PFSK-1 (cell line): ENCODE data around the gene MAD2L1BP.
A peak's percentile ranks its signal among the peaks of the same experiment; 100 is the strongest.

ENCODE experiments used
- FOXP2 ChIP-seq: optimal IDR thresholded peaks from 2 replicates; pipeline ENCODE3; 2011; ENCODE audit warnings: borderline replicate concordance, control low read depth, inconsistent platforms; ENCODE audit not compliant: insufficient read depth; ENCODE audit errors: extremely low read length, extremely low read depth
- POLR2AphosphoS5 ChIP-seq: IDR thresholded peaks from 2 replicates; pipeline ENCODE4 v1.6.1; 2012; ENCODE audit warnings: low read depth, mild to moderate bottlenecking, control low read depth, low read length, moderate library complexity
- SIN3A ChIP-seq: IDR thresholded peaks from 2 replicates; pipeline ENCODE4 v1.6.1; 2012; ENCODE audit warnings: mild to moderate bottlenecking, low read length, moderate library complexity, borderline replicate concordance; ENCODE audit not compliant: insufficient read depth
- TAF1 ChIP-seq: IDR thresholded peaks from 2 replicates; pipeline ENCODE4 v1.6.1; 2012; ENCODE audit warnings: low read length, control low read depth, borderline replicate concordance; ENCODE audit not compliant: insufficient read depth
- TF ChIP-seq, protein P1 (sequence below), 2 experiments: IDR thresholded peaks; 2 replicates each; pipeline versions ENCODE4 v1.6.1 to v1.8.0; 2011 to 2012; ENCODE audit warnings: low read depth in 2 of 2, low read length in 2 of 2, control low read depth in 1 of 2, inconsistent platforms in 1 of 2, mild to moderate bottlenecking in 1 of 2, moderate library complexity in 1 of 2; ENCODE audit not compliant: insufficient read depth in 1 of 2

Gene MAD2L1BP

DNA sequence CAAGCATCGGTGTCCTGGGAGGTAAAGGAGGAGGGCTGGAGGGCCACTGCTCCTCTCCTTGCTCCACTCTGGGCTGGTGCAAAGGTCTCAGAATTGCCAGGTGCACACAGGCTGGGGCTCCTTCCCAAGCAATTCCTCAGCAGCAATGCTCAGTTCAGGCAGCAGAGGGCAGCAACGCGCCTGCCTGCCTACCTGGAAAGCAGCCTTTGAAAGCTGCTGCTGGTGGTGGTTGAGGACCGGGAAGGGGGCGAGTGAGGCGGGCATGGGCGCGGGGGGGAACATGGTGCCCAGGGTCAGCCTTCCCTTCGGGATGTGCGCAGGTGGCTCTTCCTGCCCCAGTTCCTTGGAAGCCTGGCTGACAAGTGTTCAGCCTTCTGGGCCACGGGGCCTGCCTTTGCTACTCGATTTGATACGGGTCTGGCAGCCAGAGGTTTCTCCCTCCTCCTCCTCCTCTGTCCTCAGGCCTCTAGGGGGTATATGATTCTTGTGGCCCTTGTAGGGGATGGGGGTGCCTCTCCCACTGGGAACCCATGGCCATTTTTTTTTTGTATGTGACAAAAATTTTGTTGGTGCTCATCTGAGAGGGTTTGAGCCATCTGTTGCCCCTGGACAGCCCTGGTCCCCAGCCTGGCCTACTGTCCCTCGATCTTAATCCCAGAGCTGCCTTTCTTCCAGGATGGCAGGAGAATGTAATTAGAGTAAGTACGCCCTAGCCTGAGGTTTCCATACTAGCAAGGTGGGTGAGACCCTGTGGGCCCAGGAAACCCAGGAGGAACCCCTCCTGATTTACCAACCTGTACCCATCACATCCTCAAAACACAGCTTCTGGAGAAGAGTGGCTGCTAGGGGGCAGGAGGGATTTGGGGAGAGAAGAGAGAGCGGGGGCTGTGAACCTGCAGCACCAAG lies 31.9 kb downstream of the MAD2L1BP start:
- peak; percentile 33; the same call in 1 of the 2 replicates for TF ChIP-seq POLR2AphosphoS5
- no peak for TF ChIP-seq FOXP2

DNA sequence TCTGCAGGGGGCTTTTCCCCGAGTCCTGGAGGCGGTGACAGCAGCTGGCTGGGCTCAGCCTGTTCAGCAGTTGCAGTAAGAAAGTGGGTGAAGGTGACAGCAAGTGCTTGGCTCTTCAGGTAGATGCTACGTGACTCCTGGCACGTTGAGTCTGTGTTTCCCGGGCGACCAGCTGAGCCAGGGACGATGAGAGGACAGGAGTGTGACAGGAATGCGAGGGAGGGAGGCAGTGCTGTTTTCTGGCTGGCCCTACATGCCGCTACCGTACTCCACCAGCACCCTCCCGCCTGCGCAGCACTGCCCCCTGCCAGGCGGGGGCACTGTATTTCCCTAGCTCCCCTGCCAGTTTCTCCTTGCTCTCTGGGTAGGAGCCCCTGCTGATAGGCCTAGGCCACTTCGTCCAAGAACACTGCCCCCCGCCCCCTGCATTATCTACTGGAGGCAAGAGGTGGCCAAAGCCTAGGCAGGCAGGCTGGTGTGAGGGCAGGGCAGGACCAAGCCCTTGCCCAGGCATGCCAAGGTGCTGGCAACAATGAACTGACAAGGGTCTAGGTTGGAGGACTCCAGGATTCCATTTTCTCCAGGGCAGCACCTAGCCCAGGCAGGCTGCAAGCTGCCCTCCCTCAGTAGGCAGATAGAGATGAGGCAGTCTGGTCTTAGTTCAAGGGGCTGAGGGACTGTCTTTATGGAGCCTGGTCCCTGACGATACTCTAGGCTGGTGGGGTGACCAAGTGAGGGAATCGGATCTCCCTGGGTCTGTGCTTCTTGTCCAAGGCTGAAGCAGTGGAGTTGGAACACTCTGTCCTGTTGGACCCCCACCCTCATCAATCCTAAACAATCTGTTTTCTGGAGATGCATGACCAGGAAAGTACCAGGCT lies 32.8 kb downstream of the MAD2L1BP start:
- TF ChIP-seq TAF1 = no peak
- TF ChIP-seq FOXP2 = no peak
- TF ChIP-seq, protein P1, sequence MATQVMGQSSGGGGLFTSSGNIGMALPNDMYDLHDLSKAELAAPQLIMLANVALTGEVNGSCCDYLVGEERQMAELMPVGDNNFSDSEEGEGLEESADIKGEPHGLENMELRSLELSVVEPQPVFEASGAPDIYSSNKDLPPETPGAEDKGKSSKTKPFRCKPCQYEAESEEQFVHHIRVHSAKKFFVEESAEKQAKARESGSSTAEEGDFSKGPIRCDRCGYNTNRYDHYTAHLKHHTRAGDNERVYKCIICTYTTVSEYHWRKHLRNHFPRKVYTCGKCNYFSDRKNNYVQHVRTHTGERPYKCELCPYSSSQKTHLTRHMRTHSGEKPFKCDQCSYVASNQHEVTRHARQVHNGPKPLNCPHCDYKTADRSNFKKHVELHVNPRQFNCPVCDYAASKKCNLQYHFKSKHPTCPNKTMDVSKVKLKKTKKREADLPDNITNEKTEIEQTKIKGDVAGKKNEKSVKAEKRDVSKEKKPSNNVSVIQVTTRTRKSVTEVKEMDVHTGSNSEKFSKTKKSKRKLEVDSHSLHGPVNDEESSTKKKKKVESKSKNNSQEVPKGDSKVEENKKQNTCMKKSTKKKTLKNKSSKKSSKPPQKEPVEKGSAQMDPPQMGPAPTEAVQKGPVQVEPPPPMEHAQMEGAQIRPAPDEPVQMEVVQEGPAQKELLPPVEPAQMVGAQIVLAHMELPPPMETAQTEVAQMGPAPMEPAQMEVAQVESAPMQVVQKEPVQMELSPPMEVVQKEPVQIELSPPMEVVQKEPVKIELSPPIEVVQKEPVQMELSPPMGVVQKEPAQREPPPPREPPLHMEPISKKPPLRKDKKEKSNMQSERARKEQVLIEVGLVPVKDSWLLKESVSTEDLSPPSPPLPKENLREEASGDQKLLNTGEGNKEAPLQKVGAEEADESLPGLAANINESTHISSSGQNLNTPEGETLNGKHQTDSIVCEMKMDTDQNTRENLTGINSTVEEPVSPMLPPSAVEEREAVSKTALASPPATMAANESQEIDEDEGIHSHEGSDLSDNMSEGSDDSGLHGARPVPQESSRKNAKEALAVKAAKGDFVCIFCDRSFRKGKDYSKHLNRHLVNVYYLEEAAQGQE (IDR thresholded peaks at IDR 0.05; ENCODE audit: insufficient read depth in 1 of 2, low read depth in 2 of 2, low read length in 2 of 2) = no peak
- TF ChIP-seq SIN3A = 0 out of 2 replicates have a peak, but pooled peaks have one; percentile 16
- TF ChIP-seq POLR2AphosphoS5 = peak; percentile 43; the same call in 1 of the 2 replicates

DNA sequence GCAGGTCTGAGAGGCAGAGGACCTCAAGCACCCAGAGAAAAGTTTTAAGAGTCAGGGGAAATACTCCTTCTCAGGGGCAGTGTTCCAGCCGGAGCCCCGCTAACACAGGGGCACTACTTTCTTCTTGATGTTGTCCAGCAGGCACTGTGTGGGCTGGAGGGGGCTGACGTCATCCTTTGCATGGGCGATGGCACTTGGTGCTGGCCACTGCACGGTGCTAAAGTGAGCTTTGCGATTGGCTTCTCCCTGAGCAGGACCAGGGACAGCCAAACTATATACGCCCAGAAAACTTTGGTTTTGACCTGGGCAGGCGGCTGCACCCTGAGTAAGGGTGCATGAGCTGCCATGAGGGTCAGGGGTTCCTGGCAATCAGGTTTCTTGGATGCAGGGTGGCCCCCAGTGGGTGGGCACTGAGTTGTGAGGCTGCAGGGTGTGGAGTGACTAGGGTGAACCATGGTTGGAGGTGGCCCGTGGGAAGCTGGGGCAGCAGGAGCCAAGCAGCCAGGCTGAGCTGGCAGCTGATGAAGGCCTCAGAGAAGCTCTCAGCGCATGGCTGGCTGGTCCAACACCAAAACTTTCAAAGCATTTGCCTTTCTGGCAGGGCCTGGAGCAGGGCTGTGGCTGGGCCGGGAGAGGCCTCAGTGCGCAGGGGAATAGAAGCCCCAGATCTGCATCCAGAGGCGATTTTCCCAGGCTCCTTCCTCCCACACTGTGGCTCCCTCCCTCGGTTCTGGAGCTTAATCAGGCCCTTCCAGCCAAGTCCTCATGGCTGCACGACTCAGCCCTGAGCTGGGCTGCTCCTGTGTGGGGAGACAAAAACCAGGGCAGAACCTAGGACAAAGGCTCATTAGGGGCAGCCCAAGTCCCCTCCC lies 33.6 kb downstream of the MAD2L1BP start:
- no peak for TF ChIP-seq POLR2AphosphoS5
- TF ChIP-seq SIN3A = no peak
- TF ChIP-seq, protein P1 (IDR thresholded peaks at IDR 0.05; ENCODE audit: insufficient read depth in 1 of 2, low read depth in 2 of 2, low read length in 2 of 2) = no peak
- TF ChIP-seq FOXP2 = no peak
- no peak for TF ChIP-seq TAF1

DNA sequence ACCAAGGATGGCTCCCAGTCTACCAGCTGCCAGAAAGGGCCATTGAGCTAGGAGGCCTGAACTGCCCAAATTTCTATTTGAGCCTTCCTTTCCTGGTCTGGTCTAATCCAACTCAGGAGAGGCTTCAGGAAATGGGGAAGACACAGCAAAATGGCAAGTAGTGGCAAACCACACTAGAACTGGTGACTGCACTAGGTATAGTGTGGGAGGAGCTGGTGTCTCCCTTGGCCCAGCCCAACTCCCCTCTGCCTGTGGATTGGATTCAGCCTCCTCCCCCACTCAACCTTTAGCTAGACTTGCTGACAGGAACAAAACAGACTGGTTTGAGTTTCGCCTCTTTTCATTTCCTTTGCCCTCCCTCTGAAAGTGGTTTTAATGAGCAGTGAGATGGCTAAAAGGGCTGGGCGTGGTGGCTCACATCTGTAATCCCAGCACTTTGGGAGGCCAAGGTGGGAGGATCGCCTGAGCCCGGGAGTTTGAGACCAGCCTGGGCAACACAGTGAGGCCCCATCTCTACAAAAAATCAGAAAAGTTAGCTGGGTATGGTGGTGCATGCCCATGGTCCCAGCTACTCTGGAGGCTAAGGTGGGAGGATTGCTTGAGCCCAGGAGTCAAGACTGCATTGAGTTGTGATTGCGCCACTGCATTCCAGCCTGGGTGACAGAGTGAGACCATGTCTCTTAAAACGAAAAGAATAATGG lies 34.4 kb downstream of the MAD2L1BP start:
- peak; percentile 76; the same call in 1 of the 2 replicates for TF ChIP-seq TAF1
- 0 out of 2 replicates have a peak, but pooled peaks have one; percentile 25 for TF ChIP-seq SIN3A
- TF ChIP-seq, protein P1 (IDR thresholded peaks at IDR 0.05; ENCODE audit: insufficient read depth in 1 of 2, low read depth in 2 of 2, low read length in 2 of 2) = 0 out of 4 replicates have a peak, but pooled peaks of 1 of the 2 experiments have one; percentile 43
- TF ChIP-seq FOXP2 = no peak
- TF ChIP-seq POLR2AphosphoS5 = peak; percentile 74
